ENCODE data around the gene NR2C2AP. TPM values are rescaled to one million over a fixed set of nuclear protein-coding genes. Genes with fewer than 3 reads are reported as not detected.

The NR2C2AP gene
- total and polyA plus RNA-seq, 12 donors = 3.2 to 23.4 (median 5.7) TPM

DNA sequence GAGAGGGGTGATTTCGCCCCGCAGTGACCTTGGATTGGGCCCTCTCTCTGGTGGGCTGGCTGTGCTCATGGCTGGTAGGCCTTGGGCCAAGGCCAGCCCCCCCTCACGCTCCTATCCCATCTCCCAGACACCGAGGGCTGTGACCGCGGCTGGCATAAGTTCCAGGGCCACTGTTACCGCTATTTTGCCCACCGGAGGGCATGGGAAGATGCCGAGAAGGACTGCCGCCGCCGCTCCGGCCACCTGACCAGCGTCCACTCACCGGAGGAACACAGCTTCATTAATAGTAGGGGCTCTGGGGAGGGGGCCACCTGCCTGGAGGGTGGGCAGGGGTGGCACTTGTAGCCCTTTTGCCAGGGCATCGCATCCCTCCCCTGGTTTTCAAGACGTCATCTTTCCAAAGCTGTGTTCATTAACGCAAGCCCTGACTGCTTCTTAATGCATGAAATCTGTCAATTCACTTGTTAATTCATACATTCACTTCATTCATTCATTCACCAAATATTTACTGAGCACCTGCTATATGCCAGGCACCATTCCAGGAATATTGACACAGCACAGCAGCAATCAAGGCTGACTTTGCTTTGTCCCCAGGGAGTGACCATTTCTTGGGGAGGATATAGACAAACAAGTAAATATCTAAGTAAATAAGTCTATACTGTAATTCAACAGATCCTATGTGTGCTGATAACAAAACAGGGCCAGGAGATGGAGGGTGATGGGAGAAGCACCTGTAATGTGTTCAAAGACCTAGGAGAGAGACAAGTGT is 35.1 kb upstream of the NR2C2AP start:
- Histone ChIP-seq H3K27ac (no peak overlapping the region), H3K27me3 (peaks cover 0 to 22% (median 11%) of the 10 kb centered on the region in 7 donors), H3K4me1 (no peaks in the 10 kb centered on the region), H3K9me3 (peaks cover 0 to 32% (median 21%) of the 10 kb centered on the region in 11 donors), H3K4me3 (no peak overlapping the region), H3K36me3 (no peaks in the 10 kb centered on the region)
- TF ChIP-seq, protein P1, sequence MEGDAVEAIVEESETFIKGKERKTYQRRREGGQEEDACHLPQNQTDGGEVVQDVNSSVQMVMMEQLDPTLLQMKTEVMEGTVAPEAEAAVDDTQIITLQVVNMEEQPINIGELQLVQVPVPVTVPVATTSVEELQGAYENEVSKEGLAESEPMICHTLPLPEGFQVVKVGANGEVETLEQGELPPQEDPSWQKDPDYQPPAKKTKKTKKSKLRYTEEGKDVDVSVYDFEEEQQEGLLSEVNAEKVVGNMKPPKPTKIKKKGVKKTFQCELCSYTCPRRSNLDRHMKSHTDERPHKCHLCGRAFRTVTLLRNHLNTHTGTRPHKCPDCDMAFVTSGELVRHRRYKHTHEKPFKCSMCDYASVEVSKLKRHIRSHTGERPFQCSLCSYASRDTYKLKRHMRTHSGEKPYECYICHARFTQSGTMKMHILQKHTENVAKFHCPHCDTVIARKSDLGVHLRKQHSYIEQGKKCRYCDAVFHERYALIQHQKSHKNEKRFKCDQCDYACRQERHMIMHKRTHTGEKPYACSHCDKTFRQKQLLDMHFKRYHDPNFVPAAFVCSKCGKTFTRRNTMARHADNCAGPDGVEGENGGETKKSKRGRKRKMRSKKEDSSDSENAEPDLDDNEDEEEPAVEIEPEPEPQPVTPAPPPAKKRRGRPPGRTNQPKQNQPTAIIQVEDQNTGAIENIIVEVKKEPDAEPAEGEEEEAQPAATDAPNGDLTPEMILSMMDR (IDR thresholded peaks at IDR 0.05) = no peak
- intact Hi-C loops (cut with DNase I) = no loop called here
- DNase-seq (no peak), ATAC-seq (no peak)
- WGBS, 2 donors = 83 to 84% methylated on average over 18 of the region's 18 CpGs

DNA sequence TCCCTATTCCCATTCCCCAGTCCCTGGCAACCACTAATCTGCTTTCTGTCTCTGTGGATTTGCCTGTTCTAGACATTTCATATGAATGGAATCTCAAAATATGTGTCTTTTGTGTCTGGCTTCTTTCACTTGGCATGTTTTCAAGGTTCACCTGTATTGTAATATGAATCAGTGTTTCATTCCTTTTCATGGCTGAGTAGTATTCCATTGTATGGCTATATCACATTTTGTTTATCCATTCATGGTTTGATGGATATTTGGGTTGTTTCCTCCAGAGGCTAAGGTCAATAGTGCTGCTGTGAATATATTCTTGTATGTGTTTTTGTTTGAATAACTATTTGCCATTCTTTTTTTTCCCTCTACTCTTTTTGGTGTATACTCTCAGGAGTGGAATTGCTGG is 33.0 kb upstream of the NR2C2AP start:
- Histone ChIP-seq H3K27ac (no peak overlapping the region), H3K36me3 (no peaks in the 10 kb centered on the region), H3K4me1 (no peaks in the 10 kb centered on the region), H3K9me3 (peaks cover 0 to 42% (median 22%) of the 10 kb centered on the region in 11 donors), H3K27me3 (peaks cover 0 to 28% (median 11%) of the 10 kb centered on the region in 7 donors), H3K4me3 (no peak overlapping the region)
- intact Hi-C loops (cut with DNase I) = no loop called here
- DNase-seq (no peak), ATAC-seq (no peak)
- TF ChIP-seq, protein P1 (IDR thresholded peaks at IDR 0.05) = no peak

DNA sequence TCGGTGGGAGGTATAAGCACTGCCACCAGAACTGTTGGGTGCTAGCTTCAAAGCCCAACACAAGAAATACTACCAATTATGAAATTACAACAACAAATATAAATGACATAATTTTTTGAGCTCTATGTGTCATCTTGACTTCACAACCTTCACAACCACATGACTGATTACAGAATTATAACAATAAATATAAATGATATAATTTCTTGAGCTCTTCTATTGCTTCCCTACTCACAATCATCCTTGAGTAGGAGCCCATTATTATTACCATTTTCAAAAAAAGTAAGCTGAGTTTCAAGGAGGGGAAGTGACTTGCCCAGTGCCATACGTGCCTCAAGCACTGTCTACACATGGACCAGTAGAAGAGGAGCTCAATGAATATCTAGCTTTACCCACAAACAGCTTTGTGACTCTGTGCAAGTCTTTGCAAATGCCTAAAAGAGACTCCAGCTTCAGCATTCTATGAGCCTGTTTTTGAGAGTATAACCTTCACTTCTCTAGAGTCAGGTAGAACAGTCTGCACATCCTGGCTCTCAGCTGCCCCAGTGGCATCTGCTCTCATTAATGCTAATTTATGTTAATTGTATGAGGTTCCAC is 31.1 kb upstream of the NR2C2AP start:
- no peak for ATAC-seq
- intact Hi-C loops (cut with DNase I) = no loop called here
- no peaks in the 10 kb centered on the region for H3K36me3 ChIP-seq
- peaks cover 0 to 42% (median 22%) of the 10 kb centered on the region in 11 donors for H3K9me3 ChIP-seq
- H3K4me3 ChIP-seq = no peak overlapping the region
- no peak overlapping the region for H3K27ac ChIP-seq
- DNase-seq = no peak
- H3K4me1 ChIP-seq = no peaks in the 10 kb centered on the region
- H3K27me3 ChIP-seq = peaks cover 0 to 19% (median 5%) of the 10 kb centered on the region in 7 donors
- 84 to 86% methylated on average over 2 of the region's 2 CpGs for WGBS, 2 donors
- TF ChIP-seq, protein P1 (IDR thresholded peaks at IDR 0.05) = no peak

DNA sequence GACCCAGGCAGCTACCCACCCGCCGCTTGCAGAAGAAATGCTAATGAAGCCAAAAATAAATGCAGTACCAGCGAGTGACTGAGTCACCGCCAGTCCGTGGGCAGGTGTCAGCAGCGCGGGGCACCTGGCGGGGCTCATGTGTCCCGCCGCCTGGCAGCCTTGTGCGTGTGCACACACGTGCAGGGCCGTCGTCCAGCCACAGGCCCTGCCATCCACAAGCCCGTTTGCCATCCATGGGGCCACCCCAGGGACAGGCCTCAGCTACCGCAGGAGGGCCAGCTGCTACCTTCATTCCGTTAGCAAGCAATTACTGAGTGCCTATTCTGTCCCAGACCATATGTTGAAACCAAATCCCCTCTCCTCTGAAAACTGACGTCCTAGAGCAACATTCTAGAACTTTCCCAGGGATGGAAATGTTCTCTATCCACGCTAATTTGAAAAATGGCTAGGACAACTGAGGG is 29.1 kb upstream of the NR2C2AP start:
- TF ChIP-seq, protein P1 (IDR thresholded peaks at IDR 0.05) = no peak

More for the DNA sequence above, 29.1 kb upstream of the NR2C2AP start:
- Histone ChIP-seq H3K9me3 (peaks cover 0 to 42% (median 22%) of the 10 kb centered on the region in 11 donors), H3K27me3 (peaks cover 0 to 23% (median 10%) of the 10 kb centered on the region in 7 donors), H3K4me3 (no peak overlapping the region), H3K36me3 (no peaks in the 10 kb centered on the region), H3K27ac (no peak overlapping the region), H3K4me1 (no peaks in the 10 kb centered on the region)
- ATAC-seq (no peak), DNase-seq (no peak)
- WGBS, 2 donors = 74 to 75% methylated on average over 19 of the region's 19 CpGs
- intact Hi-C loops (cut with DNase I) = no loop called here

Measured in heart right ventricle (tissue), 16 donors.